HG02885 (cell line): ENCODE results near the gene BTBD17.

Experiments used
- ATAC-seq: cut with Tn5 transposase; IDR thresholded peaks from one replicate; pipeline ENCODE4 v1.9.1; 2021; ENCODE audit warnings: mild to moderate bottlenecking; ENCODE audit not compliant: unreplicated experiment, poor library complexity

BTBD17 gene

DNA sequence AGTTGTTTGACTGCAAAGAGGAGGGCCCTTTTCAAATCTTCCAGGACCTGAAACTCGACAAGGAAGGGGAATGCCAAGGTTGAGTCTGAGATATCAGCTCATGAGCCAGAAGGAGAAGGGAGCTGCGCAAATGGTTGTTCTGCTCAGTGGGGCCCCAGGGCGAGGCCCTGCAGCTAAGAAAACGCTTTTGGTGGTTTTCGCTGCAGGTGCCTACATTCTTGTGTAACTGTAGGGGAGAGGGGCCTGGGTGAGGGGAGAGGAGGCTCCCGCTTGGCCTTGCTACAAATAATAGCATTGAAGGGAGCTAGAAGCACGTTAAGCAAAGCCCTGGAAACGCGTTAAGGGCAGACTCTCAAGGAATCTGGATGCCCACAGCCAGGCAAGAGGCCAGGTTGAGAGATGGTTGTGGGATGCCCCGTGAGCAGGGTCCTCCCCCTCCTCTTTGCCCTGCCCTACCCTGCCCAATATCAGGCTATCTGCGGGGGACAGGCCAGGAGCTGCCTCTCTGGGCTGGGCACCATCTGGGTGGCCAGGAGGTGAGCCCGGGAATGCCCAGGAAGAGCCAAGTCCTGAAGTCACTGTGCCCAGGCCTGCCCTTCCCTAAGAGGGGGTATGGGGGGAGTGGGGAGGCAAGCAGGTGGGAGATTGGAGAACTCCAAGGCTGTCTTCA is 27.6 kb upstream of the BTBD17 start:
- no peak for ATAC-seq

DNA sequence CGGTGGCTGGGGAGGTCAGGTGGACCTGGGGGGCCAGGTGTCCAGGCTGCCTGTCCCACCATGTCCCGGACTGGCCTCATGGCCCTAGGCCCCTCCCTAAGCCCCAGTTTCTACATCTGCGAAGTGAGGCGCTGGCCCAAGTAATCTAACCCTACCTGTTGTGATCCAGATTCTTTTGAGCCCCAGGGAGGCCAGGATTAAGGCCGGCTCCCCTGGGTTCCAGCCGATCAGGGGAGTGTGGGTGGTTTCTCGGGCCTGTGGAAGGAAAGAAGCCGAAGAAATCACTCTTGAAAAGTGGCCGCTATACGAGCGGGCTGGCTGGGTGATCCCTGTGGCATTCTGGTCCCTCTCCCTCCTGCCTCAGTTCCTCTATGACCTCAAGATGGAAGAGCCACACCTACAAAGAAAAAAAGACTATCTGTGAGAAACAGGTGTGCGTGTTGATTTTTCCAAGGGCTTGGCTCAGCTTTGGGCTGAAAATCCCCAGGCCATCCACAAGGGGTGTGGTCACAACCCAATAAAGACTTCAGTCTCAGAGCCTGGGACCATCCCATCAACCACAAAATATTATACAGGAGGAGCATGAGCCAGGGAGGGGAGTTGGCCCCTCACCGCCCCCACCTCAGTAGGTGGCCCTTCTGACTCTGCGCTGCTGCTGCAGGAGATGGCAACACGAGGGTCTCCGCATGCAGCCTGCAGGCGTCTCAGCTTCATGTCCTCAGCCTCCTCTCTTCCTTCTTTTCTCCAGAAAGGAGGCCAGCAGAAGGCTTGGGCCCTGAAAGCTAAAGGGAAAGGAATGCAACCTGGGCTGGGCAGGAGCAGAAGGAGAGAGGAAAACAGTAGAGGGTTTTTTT is 25.9 kb upstream of the BTBD17 start:
- ATAC-seq = no peak

DNA sequence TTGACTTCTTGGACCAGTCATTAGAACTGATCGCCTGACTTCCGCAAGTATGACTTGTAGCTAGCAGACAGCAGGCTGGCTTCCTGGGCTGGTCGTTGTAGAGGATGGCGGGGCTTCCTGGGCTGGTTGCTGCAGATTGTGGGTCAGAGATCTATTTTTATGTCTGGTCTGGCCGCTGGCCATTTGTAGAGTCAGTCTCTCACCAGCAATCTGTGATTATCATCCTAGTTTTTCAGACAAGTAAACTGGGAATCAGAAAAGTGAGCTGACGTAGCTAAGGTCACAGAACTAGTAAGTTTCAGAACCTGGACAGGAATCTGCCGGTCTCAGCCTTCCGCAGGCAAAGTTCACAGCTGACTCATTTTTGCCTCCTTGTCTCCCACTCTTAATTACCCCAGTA is 24.7 kb upstream of the BTBD17 start:
- ATAC-seq = no peak

DNA sequence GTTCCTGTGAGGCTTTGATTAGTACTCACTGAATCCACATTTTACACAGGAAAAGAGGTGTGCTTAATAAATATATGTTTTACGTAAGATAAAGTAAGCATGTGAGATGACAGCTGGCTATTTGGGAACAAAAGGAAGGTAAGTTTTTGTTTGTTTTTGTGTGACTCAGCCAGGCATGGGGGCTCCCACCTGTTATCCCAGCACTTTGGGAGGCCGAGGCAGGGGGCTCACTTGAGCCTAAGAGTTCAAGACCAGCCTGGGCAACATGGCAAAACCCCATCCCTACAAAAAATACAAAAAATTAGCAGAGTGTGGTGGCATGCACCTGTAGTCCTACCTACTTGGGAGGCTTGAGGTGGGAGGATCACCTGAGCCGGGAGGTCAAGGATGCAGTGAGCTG is 23.5 kb upstream of the BTBD17 start:
- ATAC-seq = no peak

DNA sequence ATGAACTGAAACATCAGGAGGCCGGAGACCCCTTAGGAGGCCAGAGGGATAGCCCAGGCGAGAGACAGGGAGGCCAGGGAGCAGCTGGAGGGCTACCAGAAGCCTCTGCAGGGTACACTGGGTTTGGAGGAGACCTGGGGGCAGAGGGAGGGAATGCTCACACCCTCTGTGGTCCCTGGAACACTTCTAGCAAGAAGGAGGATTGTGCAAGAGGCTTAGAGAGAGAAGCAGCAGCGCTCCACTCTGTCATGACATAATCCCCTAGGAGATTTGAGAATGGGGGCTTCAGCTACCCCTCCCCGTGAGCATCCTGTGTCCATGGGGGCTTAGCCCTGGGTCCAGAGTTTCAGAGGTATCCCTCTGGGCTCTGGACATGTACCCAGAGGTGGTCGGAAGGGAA is 21.5 kb upstream of the BTBD17 start:
- no peak for ATAC-seq

DNA sequence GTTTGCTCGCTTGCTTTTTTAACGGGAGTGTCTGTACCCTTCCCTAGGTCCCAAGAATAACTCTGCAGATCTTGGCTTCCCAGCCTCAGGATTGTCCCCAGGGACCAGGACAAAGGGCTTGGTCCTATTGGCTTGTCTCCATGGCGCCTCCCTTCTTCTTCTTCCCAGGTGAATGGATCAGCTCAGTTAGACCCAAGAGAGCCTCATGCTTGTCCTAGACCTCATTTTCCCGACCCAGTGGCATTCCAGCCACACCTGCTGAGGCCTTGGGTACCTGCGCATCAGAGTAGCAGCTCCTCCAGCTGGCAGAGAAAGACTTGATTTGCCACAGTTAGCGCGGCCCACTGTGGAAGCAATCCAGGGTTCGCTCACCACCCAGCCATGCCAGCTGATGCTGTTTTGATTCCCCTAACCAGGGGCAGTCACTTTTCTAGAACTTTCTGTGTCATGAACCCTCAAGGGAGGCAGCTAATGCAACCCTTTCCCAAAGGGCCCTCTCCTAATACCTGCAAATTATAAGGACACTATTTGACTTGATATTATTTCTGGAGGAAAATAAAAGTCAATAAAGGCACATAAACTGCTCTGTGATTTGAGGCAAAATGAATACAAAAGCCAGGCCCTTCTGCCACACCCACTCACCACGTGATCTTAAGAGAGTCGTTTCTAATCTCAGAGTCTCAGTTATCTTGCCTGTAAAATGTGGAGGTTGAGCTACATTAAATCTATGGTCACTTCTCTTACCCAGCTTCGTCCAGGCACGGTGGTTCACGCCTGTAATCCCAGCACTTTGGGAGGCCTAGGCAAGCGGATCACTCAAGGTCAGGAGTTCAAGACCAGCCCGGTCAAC is 19.5 kb upstream of the BTBD17 start:
- no peak for ATAC-seq

DNA sequence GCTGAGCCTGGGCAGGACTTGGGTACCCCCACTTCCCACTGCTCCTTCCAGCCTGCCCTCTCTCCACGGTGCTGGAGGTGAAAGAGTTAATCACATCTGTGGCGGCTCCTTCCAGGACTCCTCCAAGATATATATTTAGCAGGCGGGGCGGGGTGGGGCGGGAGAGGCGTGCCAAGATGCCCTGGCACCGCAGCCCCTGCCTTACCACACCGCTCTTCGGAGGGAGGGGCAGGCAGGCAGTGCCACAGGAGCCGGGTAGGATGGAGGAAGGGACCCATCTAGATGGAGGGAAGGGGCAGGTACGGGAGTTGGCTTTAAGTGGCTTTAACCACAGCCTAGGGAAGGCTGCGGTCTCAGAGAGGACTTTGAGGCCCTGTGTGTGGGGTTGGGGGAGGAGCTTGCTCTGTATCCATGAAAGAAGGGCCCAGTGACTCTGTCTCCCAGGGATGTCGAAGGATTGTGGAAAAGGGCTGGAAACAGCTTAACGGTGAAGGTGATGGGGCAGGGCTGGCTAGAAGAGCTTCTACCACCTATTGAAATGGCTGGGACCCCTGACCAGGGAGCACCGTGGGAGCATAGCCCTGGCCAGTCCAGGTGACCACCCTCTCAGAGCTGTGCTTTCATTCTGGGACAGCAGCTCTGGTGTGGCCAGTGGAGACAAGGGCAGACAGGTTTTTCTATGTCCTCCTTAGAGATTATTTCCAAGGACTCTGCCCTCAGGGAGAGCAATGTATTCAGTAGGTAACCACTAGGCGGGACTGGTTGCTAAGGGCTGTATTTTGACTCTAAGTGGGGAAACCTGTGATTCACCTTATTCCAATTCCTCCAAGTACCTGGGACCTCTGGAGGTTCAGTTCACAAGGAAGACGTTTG is 18.7 kb upstream of the BTBD17 start:
- no peak for ATAC-seq

DNA sequence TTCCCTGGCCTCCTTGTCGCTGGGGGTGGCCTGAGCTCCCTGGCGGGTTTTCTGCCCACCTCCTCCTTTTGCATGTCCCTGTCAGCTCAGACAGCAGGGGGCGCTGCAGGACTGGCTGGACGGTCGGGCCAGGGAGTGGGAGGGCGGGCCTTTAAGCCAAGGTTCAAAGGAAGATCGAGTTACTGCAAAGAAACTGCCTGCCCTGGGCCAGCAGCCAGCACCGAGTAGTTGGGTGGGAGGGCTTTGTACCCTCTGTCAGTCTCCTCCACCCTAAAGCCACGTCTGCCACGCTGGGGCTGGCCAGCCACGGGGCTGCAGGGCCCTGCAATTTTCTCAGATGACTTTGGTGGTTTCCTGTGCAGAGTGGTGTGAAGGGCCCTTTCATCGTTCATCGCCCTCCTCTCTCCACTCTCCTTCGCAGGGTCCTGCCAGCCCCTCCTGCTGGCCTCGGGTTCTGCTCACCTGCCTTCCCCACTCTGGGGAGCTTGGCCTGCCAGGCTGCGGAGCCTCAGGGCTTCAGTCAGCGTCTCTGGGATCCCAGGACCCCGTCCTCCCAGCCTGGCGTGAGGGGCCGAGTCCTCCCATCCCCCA is 17.9 kb upstream of the BTBD17 start:
- peak; percentile 62 for ATAC-seq

DNA sequence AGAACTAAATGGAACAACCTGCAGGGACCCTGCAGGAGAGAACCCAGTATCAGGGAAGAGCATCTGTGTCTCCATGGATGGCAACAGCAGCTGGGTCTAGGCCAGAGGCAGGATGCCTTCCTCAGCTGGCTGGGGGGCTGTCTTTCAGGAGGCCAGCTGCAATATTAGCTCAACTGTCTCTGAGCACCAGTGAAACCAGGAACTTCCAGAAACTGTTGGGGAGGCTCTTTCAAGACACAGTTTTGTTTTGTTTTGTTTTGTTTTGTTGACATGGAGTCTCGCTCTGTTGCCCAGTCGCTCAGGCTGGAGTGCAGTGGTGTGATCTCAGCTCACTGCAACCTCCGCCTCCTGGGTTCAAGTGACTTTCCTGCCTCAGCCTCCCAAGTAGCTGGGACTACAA is 13.2 kb upstream of the BTBD17 start:
- ATAC-seq = no peak

DNA sequence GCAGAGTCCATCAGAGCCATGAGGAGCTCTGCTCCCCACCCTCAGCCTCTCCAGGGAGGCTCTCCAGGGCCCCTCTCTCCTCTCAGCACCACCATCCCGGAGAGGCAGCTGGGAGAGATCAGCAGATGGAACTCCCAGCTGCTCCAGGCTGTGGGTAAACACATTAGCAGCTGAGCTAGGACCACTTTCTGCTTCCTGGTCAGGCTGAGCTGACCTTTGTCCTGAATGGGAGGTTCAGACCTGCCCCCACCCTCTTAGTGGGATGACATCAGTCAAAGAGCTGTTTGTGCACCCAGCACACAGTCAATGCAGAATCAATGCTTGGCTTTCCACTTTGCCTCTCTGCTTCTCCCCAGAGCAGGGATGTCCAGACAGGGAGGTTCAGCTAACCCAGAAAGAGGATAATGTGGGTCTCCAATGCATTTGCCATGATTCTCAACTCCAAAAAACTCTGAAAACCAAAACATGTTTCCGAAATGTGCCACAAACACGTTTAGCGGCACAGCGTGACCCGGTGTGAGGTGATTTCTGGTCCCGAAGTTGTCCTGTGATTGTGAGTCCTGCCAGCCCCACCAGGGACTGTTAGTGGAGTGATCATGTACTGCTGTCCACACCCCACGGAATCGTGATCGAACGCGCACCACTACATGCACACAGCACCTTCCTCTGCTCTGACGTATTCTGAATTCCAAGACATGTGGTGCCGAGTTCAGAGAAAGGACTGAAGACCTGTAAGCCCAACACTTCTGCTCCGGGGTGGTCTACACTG is 12.4 kb upstream of the BTBD17 start:
- no peak for ATAC-seq

DNA sequence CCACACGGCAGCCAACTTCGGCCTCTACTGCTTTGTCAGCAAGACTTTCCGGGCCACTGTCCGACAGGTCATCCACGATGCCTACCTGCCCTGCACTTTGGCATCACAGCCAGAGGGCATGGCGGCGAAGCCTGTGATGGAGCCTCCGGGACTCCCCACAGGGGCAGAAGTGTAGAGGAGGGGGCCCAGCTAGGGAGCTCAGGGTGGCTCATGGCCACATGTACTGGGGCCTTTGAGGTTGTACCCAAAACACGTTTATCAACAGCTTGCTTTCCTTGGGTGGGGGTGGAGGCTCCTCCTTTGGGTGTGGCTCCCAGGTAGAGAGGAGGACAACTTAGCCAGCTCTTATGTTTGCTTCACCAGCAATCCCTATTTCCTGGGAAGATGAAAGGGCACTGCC is 10.8 kb upstream of the BTBD17 start:
- no peak for ATAC-seq

DNA sequence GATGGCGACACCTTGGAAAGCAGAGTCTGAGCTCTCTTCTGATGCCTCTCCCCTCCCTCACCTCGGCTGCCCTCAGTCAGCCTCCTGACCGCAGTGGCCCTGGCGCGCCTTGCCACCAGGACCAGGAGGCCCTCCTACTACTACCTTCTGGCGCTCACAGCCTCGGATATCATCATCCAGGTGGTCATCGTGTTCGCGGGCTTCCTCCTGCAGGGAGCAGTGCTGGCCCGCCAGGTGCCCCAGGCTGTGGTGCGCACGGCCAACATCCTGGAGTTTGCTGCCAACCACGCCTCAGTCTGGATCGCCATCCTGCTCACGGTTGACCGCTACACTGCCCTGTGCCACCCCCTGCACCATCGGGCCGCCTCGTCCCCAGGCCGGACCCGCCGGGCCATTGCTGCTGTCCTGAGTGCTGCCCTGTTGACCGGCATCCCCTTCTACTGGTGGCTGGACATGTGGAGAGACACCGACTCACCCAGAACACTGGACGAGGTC is 10.0 kb upstream of the BTBD17 start:
- ATAC-seq = no peak

DNA sequence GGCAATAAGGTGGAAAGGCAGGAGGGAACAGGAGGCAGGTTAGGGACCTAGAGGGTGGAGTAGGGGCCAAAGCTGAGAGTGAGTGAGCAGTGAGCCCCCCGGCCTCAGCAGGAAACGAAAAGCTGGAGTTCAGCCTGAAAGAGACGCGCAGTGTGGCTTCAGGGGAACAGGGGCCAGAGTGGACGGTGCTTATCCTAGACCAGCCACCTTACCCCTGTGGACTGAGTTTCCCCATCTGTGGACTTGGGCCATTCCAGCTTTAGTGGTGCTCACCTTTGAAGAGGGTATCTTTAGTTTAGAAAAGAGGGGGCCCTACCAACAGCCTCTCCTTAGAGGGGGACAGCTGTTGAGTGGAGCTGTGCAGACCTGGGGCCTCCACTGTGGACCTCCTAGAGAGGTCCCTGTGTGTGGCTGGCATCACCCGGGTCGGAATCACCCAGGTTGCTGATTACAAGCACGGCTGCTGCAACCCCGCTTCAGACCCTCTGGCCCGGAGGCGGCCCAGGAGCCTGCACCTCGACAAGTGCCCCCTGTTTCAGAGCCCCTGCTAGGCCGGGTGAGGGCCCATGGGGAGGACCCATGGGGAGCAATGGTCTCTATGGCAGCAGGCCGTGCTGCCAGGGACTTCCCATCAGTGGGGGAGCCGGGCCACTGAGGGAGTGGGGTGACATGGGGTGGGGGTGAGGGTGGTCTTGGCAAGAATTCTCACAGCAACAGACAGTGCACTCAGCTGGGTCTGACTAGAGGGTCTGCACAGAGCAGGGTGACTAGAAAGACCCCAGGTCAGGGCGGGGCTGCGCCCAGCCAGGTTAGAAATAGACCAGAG is 8.2 kb upstream of the BTBD17 start:
- ATAC-seq = no peak

DNA sequence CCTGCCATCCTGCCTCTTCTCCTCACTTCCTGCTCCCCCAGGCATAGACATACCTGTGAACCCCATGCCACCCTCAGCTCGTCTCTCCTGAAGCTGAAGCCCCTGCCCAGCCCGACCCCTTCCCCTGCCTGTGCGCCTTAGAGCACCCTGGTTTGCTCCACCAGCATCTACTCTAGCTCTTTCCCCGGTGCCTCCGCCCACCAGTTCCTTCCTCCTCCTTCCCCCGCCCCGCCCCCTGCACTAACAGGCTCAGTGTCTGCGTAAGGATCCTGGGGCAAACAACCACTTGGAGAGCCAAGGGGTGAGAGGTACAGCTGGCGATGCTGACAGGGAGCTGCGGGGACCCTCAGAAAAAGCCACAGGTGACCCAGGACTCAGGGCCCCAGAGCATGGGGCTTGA is 7.6 kb upstream of the BTBD17 start:
- ATAC-seq = no peak

DNA sequence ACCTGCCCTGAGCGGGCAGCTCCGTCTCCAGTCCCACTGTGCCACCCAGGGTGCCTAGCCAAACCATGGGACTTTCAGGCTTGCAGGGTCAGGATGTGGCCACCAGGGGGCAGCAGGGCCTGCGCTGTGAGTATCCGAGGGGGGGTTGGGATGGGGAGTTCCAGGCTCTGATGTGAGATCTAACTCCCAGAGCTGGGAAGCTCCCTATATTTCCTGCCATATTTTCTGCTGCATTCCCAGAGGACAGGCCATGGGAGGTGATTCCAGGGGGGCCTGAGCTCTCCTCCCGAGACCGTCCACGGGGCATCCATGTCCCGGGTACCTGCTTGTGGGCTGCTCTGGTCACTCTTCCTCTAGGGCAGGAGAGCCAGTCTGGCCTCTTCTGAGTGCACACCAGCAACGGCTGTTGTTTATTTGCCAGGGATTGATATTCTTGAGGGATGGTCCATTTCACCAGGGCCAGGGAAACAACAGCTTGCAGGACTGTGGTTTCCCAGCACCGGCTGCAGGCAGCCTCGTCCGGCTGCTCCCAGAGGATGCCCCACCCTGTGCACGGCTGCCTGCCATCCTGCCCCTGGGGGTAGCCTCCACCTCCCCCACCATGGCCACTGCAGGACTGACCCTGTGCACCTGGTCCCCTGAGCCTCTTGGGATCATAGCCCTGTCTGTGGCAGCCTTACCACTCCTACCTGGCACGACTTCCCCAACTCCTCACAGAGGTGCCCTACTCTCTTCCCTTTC is 6.8 kb upstream of the BTBD17 start:
- no peak for ATAC-seq

DNA sequence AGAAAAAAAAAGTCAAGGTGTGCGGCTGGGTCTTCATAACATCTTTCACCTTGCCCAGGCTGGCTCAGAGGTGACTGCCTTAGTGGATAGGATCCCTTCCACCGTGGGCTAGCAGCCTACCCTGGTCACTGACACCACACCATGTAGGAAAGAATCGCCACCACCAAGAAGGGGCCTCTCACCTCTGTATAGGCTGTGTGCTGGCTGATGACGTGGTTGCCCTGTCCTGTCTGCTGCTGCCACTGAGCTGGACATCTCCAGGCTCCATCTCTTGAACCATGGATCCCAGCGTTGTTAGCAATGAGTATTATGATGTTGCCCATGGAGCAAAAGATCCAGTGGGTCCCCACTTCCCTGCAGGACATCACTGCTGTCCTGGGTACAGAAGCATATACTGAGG is 5.5 kb upstream of the BTBD17 start, which contains the start of gene GPR142:
GPR142 (plus strand) TSS at position 301 of the 400 bp plus-strand sequence. CDS start 2,035 bp downstream, outside the sequence.
- ATAC-seq = no peak

DNA sequence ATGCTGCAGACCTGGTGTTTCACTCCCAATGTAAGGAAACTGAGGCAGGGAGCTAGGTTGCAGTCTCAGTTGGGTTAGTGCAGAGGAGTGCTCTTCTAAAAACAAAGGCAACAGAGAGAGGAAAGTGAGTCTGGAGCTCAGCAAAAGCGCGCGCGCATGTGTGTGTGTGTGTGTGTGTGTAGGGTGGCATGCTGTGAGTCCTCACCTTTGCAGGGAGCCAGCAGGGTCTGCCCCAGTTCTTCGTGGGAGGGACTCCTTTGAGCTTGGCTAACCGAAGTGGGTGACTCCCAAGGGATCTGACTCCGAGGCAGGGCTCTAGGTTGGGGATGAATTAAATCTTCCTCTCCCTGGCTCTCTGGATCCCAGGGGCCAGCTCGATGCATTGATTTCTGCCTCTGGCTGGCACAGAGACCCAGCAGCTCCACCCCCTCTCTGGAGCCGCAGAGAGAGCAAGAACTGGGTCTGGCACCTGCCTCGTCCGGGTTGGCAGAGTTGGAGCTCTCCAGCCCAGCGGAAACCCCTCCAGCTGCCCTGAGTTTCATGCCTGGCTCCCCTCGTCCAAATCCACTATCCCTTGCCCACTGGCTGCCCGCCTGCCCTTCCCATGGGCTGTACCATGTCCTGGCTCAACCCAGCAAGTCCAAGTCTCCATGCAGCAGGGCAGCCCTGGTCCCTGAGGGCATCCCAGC is 1.3 kb upstream of the BTBD17 start:
- no peak for ATAC-seq
